HS-27A (cell line): ENCODE data around the gene CKM.
"Not testable (repeated sequence)": the region's sequence is repeated elsewhere in the genome, so short reads cannot be mapped to it uniquely, and the experiment has no call there.

Experiments used
- DNase-seq: peaks from one replicate; pipeline ENCODE4 v3.0.0-alpha.2; 2012; ENCODE audit warnings: low read depth, missing footprints

Gene CKM

GRCh38 chr19:45349126-45349415 is 26.4 kb upstream of the CKM start:
- DNase-seq = no peak

GRCh38 chr19:45348367-45349125 is 25.9 kb upstream of the CKM start:
- no peak for DNase-seq

DNA sequence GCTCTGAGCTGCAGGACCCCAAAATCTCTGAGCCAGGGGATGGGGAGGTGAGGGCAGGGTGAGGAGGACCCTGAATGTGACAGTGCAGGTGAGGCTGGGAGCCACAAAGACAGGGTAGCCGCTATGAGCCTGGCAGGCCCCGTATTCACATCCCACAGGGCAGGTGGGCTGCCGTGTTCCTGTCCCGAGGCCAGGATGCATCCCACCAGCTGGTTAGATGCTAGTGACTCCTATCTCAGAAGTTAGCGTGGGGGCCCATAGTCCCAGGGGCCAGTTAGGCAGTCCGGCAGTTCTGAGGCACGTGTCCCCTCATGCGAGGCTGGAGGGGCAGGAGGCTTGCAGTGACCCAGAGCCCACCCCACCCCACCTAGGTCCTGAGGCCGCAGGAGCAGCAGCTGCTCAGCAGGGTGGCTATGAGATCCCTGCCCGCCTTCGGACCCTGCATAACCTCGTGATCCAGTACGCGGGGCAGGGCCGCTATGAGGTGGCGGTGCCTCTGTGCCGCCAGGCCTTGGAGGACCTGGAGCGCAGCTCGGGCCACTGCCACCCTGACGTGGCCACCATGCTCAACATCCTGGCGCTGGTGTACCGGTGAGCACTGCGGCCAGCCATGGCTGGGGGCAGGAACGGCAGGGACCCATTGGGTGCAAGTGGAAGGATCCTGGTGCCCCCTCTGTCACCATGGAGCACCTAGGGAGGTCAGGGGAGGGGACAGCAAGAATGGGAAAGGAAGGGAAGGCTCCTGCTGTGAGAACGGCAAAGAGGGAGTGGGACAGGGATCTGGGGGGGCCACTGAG is 25.1 kb upstream of the CKM start:
- no peak for DNase-seq

DNA sequence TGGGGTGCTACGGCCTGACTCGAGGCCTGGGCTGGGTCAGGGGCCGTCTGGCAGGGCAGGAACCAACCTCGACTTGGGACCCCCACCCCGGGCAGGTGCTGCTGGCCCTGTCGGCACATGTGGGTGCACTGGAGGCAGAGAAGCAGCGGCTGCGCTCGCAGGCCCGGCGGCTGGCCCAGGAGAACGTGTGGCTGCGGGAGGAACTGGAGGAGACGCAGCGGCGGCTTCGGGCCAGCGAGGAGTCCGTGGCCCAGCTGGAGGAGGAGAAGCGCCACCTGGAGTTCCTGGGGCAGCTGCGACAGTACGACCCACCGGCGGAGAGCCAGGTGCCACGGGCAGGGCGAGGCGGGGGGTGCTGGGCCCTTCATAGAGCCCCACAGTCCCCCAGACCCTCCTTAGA is 23.8 kb upstream of the CKM start:
- no peak for DNase-seq

- DNase-seq = no peak
These were observed 22.8 kb upstream of the CKM start for GRCh38 chr19:45345506-45345860.

- no peak for DNase-seq
These were observed 22.2 kb upstream of the CKM start for GRCh38 chr19:45344621-45345505.

- no peak for DNase-seq
These were observed 20.2 kb upstream of the CKM start for GRCh38 chr19:45342911-45343310.

DNA sequence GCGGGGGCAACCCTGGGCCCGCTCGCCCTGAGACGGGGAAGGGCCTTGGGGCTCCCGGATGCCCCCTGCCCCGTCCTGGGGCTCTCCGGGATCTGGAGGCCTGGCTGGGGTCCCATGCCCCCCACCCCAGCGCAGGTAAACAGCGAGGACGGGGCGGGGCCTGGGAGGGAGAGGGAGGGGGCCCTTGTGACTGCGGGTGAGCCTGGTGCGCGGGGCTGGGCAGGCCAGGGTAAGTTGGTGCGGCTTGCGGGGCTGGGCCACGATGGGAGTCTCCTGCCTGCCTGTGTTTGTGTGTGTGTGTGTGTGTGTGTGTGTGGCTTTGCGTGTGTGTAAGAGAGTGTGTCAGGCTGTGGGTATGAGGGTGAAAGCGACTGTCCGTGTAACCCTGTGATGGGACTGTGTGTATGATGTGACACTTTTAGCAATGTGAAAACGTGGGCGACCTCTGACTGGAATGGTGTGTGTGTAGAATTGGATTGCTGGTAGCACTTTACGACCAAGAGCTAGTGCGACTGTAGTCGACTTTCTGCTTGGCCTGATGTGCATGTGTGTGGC is 18.3 kb upstream of the CKM start:
- no peak for DNase-seq

- DNase-seq = no peak
These were observed 17.7 kb upstream of the CKM start, which contains the start of gene KLC3 for GRCh38 chr19:45340232-45340898. TSS of gene KLC3 (plus strand) at chr19:45340750. CDS start at chr19:45345542, 4,792 bp downstream.

DNA sequence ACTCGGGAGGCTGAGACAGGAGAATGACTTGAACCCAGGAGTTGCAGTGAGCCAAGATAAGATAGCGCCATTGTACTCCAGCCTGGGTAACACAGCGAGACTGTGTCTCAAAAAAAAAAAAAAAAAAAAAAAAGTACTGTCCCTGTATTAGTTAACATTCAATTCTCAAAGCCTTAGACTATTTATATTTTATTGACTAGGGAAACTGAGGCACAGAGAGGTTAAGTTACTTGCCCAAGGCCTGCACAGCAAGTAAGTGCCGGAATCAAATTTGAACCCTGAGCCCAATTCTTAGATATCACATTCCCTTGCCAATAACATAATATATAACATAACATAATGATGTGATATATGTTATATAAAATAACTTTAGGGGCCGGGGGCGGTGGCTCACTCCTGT is 17.0 kb upstream of the CKM start:
- no peak for DNase-seq

GRCh38 chr19:45336696-45337251 is 14.1 kb upstream of the CKM start:
- no peak for DNase-seq

- DNase-seq = not testable (repeated sequence)
These were observed 12.2 kb upstream of the CKM start for GRCh38 chr19:45334881-45335280.

GRCh38 chr19:45333609-45334303 is 11.1 kb upstream of the CKM start:
- DNase-seq = no peak

GRCh38 chr19:45331411-45331810 is 8.7 kb upstream of the CKM start:
- no peak for DNase-seq

DNA sequence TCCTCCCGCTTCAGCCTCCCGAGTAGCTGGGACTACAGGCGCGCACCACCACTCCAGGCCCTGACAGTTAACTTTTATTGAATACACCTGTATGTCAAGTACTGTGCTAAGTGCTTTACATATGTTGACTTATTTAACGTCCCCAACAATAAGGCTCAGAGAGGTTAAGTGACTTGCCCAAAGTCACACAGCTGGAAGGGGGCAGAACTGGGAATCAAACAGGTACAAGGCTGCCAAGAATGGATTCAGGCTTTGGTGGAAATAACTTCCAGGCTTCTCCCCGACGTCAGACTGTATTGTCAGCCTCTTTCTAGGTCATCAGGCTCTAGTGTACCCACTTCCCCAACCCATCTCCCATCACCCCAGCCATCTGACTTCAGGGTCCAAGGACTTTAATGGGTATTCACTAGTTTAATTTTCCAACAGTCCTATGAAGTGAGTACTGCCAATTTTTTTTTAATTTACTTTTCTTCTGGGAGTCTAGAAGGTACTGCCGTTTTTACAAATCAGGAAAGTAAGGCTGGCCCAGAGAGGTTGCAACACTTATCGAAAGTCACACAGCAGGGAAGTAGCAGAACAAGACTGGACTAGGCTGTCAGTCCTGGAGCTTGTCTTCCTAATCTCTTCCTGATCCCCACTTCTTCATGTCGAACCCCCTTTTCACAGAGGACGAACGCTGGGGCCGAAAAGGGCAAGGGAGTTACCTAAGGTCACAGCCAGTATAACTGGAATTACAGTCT is 4.9 kb upstream of the CKM start:
- no peak for DNase-seq

GRCh38 chr19:45324349-45324907 is 1.8 kb upstream of the CKM start:
- no peak for DNase-seq

DNA sequence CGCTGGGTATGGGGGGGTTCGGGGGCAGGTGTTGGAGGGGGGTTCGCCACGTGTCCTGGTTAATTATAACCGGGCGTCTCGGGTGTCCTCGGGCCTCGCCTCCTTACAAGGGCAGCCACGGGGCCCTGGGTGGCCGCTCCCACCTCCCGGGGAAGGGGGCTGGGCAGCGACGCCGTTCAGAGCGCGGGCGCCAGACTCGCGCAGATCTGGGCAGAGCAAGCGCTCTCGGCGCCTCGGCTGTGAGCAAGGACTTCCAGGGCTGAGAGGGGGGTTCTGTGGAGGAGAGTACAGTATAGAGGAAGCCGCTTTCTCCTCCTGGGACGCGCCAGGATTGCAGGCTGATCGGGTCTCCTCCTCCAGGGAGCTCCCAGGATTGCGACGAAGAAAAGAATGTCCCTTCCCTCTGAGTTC is 1.0 kb upstream of the CKM start:
- no peak for DNase-seq

GRCh38 chr19:45322311-45322710 is 364 bp downstream of the CKM start:
- no peak for DNase-seq

- DNase-seq = no peak
These were observed 827 bp downstream of the CKM start for GRCh38 chr19:45321848-45322247.
